ENCODE results near the gene ZNF391.

DNA sequence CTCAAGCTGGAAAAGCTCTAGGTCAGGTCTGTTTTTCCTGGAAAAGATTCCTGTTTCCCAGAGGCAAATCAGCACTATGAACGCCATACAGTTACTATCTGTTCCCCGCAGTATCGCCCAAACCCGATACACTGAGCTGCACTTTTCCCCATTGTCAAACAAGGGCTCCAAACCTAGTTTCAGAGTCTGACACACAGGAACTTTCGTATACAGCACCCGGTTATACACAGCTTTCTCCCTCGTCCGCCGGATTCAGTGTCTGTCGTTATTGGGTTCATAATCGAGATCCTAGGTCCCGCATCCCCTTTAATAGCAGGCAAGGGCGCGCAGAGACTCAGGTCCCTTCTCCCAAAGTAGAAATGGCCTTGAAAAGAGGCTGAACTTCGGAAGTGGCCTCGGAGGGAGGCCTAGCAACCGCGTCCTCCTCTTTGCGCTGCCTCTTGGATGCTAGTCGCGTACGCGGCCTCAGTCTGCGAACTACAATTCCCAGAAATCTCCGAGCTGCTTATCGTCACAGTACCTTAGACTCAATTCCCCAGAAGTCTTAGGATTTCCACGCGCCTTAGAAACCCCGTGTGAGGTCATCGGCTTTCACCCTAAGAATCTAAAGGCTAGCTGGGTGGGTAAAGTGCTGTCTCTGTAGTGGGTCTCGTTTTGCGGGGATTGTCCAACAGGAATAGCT is 34.2 kb downstream of the ZNF391 start:
- TF ChIP-seq POLR2AphosphoS5 (IDR thresholded peaks at IDR 0.05; ENCODE audit: low read depth, low read length) (no peak), SIN3A (IDR thresholded peaks at IDR 0.05; ENCODE audit: borderline replicate concordance, insufficient read depth, low read length) (no peak)
- TF ChIP-seq, protein P1, sequence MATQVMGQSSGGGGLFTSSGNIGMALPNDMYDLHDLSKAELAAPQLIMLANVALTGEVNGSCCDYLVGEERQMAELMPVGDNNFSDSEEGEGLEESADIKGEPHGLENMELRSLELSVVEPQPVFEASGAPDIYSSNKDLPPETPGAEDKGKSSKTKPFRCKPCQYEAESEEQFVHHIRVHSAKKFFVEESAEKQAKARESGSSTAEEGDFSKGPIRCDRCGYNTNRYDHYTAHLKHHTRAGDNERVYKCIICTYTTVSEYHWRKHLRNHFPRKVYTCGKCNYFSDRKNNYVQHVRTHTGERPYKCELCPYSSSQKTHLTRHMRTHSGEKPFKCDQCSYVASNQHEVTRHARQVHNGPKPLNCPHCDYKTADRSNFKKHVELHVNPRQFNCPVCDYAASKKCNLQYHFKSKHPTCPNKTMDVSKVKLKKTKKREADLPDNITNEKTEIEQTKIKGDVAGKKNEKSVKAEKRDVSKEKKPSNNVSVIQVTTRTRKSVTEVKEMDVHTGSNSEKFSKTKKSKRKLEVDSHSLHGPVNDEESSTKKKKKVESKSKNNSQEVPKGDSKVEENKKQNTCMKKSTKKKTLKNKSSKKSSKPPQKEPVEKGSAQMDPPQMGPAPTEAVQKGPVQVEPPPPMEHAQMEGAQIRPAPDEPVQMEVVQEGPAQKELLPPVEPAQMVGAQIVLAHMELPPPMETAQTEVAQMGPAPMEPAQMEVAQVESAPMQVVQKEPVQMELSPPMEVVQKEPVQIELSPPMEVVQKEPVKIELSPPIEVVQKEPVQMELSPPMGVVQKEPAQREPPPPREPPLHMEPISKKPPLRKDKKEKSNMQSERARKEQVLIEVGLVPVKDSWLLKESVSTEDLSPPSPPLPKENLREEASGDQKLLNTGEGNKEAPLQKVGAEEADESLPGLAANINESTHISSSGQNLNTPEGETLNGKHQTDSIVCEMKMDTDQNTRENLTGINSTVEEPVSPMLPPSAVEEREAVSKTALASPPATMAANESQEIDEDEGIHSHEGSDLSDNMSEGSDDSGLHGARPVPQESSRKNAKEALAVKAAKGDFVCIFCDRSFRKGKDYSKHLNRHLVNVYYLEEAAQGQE (IDR thresholded peaks at IDR 0.05; ENCODE audit: insufficient read depth in 1 of 2, low read depth in 2 of 2, low read length in 2 of 2): no peak

Data from PFSK-1 (cell line).